Measurements from ENCODE around the gene TC2N.

DNA sequence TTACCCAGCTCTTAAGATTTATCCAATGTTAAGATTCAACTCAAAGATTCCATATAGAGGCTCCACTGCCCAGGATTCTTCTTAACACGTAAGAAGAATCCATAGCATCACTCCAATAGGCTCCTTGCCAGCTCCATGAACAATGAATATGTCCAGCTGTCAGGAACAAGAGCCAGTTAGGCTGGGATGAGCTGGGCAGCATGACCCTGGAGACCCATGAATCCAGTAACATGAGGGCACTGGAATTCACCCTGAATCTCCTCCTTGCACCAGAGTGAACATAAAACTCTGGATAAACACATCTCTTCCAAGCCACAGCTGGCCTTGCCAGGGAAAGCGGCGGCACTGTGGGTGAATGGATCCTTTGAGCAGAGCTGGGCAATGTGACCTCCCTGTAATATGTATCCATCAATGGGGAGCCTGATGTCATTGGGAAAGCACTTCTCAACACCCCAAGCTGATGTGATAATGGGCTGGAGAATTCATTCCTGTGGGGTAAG is 24.4 kb upstream of the TC2N start:
- TF ChIP-seq, protein P1, sequence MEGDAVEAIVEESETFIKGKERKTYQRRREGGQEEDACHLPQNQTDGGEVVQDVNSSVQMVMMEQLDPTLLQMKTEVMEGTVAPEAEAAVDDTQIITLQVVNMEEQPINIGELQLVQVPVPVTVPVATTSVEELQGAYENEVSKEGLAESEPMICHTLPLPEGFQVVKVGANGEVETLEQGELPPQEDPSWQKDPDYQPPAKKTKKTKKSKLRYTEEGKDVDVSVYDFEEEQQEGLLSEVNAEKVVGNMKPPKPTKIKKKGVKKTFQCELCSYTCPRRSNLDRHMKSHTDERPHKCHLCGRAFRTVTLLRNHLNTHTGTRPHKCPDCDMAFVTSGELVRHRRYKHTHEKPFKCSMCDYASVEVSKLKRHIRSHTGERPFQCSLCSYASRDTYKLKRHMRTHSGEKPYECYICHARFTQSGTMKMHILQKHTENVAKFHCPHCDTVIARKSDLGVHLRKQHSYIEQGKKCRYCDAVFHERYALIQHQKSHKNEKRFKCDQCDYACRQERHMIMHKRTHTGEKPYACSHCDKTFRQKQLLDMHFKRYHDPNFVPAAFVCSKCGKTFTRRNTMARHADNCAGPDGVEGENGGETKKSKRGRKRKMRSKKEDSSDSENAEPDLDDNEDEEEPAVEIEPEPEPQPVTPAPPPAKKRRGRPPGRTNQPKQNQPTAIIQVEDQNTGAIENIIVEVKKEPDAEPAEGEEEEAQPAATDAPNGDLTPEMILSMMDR (IDR thresholded peaks at IDR 0.05; ENCODE audit: low read length): no peak
- TF ChIP-seq EZH2 (IDR thresholded peaks at IDR 0.05; ENCODE audit: borderline replicate concordance, low read length): no peak
